ENCODE results near the gene SLC35F4.
"Not testable (repeated sequence)": the region's sequence is repeated elsewhere in the genome, so short reads cannot be mapped to it uniquely, and the experiment has no call there.

SLC35F4 gene
- 0 reads per million in 3 experiments for total RNA-seq

DNA sequence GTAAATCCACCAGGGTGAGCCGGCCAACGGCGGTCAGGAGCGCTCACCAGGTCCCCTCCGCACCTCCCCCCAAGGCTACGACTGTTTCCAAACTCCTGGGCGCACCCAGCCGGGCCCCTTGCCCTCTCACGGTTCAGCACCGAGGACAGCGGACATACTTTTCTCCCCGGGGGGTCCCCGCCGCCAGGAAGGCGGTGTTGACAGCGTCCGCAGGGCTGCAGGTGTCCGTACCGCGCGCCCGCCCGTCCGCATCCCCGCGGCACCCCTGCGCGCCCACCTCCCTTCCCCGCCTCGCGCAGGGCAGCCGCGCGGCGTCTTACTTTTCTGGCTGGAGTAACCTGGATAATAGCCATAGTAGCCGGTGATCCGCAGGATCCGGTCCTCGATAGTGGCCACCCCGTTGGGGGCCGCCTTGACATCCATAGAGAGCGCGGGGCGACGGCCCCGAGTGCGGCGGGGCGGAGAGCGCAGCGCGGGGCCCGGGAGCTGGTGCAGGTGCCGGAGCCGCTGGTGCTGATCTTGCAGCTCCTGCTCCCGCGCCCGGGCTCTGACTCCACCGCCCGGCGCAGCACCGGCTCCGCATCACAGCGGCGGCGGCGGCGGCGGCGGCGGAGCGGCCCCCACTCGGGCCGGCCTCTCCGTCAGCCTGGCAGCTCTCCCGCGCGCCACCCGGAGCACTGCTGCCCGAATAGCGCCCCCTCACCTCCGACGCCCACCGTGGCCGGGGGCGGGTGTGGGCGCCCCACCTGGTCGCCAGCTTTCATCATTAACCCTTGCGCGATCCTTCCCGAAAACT is at the start of gene SLC35F4:
Gene SLC35F4, minus strand, starts transcription at position 690 of the 796 bp plus-strand sequence.
- no peak for DNase-seq

DNA sequence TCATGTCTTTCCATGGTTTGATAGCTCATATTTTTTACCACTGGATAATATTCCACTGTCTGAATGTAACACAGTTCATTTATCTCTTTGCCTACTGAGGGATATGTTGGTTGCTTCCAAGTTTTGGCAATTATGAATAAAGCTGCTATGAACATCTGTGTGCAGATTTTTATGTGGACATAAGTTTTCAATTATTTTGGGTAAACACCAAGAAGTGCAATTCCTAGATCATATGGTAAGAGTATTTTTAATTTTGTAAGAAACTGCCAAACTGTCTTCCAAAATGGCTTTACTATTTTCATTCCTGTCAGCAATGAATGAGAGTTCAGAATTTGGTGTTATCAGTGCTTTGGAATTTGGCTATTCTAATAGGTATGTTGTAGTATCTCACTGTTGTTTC is 43.7 kb upstream of the SLC35F4 start:
- no peak for DNase-seq

DNA sequence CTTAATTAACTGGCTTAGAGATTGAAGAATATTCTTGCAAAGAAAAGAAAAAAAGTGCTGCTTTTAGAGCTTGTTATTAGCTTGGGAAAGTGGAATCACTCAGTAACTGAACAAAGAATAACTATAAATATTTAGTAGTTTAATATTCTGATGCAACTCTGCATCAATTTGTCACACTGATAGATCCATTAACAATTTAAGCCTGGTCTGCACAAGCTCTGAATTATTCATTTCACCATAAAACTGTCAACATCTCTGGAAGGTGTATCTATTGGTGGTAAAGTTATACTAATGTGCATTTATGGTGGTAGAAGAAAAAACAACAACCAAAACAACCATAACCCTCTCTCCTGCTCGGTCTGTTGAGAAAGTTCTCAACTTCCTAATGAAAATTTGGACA is 38.1 kb upstream of the SLC35F4 start:
- DNase-seq = no peak

DNA sequence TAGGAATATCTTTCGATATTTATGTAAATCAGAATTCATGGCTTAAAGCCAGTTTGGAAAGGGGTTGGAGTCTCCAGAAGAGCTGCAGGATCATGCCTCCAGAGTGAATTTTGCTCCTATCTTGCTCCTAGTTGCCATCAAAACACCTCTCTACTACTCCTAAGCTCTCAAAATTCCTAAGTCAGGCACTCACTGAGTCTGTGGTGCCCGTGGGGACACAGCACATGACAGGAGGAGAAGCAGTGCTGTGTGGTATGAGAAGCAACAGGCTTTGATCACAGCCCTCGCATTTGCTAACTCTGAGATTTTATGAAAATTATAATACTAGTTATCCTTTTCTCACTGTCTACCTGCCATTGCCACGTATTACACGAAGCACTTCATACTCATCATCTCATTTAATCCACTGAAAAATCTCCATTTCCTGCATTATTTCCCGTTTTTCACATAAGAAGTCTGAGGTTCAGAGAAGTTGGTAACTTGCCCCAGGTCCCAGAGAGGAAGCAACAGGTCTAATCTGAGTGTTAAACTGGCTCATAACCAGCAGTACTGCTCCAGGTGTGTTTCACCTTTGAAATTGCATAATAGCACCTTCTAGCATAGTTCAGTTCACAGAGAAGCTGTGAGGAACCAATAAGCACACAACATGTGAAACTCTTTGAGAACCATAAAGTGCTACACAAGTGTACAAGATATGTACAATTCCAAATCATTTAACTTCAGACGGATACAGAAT is 33.1 kb upstream of the SLC35F4 start:
- DNase-seq = no peak

DNA sequence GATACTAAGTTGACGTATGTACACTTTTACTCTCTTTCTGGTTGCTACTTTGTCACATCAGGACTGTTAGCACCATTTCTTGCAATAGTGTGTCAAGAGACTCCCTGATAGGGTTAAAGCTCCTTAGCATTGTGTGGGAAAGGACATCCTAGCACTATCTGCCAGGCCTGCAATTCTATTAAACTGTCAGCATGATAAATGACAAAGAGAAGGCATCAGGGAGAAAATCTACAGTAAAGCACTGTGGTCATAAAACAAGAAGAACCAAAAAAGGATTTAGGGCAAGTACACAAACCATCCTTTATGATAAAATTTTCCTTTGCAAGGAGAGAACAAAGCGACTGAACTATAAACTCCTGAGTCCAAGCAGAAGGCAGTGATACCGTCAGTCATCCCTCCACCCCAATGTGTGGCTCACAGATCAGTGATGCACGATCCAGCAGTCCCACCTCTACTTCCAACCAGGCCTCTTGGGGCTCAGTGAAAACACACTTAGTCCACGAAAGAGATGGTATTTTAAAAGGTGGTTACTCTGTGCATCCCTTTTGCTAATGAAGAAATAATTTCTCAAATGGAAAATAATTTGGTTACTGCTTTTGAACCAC is 31.4 kb upstream of the SLC35F4 start:
- no peak for DNase-seq

DNA sequence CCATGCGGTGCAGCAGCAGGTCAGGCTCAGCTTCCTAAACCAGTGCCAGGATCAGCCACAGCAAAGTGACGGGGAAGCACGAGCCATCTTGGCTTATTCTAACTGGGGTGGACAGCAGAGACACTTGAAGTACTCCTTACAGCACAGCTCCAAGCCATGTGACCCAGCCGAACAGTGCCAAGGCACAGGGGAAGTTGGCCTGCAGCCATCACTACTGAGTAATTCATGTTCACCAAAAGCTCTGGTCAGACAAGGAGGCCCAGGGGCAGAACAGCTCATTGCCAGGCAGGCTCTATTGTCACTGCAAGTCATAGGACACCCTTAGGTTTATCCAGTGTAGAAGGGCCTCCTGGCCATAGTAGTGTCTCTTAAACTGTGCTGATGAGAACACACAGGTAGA is 23.4 kb upstream of the SLC35F4 start:
- no peak for DNase-seq

DNA sequence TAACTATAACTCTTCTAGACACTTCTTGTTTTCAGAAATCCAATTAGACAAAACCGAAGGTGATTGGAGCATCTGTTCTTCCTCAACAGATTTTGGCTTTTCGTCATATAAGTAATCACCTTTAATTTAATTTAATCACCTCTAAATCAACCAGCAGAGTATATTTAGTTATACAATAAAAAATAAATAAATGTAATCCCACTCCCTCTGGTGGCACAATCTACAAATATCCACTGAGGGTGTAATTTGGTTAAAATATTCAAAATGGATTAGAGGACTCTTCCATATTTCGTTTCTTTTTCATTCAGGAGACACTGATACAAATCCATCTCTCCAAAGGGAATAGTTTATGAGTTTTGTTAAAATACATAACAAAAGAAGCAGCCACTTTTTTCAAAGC is 18.3 kb upstream of the SLC35F4 start:
- no peak for DNase-seq

DNA sequence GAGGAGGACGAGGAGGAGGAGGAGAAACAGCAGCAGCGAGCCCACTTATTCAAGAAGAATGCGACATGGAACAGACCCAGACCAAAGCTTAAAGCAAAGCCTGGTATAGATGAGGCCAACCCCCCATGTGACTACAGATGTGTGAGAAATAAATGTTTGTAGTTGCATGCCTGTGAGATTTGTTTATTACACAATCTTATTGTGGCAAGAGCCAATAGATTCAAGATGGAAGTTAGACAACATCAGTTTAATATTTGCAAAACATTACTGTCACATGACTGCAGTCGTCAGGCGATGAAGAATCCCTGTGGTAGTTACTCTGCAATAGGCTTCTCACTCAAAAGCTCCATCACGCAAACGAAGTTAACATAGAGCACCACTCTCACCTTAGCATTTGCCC is 17.2 kb upstream of the SLC35F4 start:
- no peak for DNase-seq

DNA sequence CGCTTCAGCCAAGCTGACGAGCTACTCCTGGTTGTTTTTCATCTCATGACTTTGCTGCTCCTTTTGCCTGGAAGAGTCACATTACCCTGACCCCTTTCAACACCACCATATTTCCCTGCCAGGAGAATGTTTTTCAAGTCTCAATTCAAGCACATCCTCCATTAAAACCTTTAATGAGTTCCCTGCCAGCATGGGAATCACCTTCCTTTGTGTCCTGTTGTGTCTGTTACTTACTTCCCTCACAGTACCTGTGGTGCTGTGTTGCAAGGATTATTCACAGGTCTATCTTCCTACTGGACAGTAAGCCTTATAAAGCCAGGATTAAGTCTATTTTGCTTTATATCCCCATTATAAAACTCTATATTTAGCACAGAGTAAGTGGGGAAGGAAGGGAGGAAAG is 13.6 kb upstream of the SLC35F4 start:
- DNase-seq = no peak

DNA sequence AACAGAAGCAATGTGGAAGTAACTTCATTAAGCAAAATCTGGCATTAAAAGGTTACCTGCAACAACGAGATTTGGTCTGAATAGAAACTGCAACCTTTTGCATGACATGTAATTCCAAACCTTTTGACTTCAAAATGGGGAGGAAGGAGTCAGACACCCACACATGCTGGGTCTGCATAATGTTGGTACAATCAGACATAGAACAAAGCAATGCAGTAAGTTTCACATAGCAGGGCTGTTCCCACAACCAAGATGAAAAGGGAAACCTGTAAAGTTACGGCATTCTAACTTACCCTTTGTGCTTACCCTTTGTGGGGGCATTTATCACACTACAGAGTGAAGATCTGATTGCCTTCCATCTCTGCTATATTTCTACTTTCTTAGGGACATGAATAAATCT is 10.1 kb upstream of the SLC35F4 start:
- no peak for DNase-seq

DNA sequence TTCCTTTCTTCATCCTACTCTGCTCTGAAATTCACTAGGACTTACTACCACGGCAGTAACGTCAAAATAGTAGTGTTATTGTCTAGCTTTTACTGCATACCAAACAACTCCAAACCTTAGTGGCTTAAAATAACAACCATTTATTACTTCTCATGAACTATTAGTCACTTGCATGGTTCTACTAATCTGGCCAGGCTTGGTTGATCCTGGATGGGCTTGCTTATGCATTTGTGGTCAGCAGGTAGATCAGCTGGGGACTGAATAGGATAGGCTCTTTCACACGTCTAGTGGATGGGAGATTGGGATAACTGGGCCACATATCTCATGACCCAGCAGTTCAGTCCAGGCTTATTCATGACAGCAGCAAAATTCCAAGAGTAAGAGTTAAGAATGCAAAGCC is 9.4 kb upstream of the SLC35F4 start:
- no peak for DNase-seq

DNA sequence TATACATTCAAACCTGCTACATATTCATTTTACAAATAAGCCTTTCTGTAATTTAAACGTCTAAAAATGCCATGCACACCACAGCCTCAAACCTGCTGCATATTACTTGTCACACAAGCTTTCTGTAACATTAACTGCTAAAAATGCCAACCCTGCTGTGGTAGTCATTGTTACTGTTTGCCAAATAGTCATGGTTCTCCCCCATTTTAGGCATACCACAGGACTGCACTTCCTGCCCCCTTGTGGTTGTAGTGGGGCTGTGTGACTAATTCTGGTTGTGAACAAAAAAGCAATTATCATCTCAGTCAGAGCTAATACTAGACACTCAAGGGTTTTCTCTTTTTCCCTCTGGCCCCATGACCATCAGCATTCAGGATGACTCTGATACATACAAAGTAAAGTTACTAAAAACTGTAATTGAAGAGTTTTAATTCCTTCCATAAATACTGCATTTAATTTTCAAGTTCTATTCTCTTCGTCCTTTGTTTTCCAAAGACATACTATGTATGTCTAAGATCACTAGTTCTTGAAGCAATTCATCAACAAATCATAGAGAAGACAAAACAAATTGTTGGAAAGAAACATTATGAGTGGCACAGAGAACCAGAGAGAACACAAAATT is 5.7 kb upstream of the SLC35F4 start:
- no peak for DNase-seq

DNA sequence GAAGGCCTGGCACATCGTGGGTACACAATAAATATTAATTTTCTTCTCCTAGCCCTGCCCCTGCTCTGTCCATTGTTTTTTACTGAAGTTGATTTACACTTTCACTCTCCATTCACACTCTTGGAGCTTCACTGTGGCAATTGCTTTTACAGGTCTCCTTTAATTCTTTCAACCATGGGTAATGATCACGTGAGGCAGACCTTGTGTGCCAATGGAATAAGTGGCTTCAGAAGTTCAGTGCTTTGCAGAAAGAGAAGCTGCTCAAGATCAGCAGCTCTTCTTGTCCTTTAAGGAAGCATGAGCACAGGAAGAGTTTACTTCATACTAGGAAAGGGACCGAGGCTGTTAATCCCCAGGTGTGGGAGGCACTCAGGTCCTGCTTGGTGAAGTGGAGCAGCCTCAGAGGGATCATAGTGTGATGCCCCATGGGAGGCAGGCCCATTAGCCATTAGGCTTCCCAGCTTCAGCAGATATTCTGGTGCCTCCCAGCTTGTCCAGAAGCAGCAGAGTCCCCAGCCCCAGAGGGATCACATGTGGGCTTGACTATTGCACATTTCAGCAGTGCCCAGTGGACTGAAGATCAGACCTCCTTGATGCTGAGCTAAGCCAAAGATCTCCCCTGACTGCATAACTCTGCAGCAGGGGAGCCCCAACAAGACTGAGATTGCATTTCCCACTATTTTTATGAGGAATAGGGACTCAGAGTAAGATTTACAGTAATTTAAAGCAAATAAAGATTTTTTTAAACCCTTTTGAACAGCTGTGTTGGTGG is 5.0 kb upstream of the SLC35F4 start:
- no peak for DNase-seq

DNA sequence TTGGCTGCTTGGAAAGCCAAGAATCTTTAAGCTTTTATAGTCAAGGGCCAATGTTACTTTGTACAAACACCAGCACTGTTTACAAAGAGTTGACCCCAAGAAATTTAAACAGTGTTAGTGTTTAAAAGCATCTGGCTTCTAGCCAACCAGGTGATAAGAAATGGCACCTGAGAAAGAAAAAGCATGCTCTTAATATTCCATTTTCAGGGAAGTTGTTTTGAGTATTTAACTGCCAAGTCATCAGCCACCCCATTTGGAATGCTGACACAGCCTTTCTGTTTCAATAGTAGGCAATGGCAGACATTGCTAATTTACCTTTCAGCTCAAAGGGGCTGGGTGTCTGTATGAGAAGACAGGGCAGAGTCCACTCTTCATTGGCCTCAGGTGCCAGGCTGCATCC is 3.7 kb upstream of the SLC35F4 start:
- DNase-seq = no peak

DNA sequence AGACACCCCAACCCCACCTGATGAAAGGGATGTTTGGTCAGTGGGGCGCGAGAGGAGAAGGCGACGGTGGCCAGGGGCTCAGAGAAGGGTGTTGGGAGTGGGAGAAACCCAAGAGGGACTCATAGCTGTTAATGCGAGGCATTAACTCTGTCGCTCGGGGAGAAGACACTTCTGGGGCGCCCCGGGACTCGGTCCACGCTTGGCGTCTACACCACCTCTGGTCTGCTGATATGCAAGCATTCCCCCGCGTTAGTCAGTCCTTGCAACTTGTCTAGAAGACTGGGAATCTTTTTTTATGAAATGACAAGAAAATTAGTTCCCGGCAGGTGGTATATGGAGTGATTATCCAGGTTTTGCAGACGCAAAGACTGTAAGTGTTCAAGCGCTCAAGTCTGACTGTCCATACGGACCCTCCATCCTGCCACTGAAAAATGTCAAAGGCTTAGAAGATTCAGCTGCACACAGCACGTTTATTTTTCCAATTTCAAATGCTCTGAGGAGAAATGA is 360 bp upstream of the SLC35F4 start:
- DNase-seq = no peak

DNA sequence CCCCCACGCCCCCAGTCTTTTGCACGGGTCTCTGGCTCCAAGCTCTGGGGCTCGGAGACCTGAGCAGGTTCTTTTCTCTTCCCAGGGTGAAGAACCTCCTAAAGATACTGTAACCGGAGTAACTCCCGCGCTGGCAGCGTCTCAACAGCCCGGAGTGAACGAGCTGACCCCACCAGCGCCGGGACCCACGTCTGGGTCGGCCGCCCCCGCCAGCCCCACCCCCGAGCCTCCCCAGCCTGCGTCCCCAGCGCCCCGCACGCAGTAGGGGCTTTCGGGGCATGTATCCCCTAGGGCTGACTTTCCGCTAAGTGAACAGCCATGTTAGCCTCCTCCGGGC is 858 bp downstream of the SLC35F4 start:
- DNase-seq = no peak

DNA sequence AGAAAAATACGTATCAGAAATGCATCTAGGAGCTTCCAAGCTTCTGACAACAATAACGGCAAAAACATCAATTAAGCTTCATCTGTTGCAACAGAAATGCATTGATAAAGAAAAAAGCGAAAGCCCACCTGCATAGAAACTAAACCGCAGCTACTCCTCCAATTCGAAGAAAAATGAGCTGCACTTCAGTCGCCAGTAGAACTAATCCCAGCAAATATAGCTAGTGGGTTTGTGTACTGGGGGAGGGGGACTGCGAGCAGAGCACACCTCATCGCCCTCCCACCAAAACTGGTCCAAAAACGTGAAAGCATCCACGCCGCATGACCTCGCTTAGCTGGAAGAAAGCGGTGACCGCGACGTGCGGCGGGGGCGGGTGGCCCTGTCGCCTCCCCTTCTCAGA is 1.2 kb downstream of the SLC35F4 start:
- no peak for DNase-seq

DNA sequence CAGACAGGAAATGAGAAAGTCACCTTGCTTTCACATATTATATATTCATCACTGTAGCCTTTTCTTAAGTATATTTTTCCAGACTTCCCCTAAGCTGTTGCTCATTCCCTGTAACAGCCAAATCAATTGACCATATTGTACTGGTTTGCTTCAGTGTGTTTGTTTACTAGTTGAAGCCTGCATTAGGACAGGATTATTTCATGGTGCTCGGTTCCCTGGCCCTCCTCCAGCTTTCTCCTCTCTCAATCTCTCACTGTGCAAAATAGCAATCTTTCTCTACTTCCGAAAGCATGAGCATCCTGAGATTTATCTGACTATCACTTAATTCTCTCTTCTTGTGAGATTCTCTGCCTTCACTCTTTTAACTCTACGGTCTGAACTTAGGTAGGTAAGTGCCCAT is 2.4 kb downstream of the SLC35F4 start:
- DNase-seq = no peak

DNA sequence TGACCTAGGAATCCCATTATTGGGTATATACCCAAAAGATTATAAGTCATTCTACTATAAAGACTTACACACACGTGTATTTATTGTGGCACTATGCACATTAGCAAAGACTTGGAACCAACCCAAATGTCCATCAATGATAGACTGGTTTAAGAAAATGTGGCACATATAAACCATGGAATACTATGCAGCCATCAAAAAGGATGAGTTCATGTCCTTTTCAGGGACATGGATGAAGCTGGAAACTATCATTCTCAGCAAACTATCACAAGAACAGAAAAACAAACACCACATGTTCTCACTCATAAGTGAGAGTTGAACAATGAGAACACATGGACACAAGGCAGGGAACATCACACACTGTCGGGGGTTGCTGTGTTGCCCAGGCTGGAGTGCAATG is 10.2 kb downstream of the SLC35F4 start:
- not testable (repeated sequence) for DNase-seq

DNA sequence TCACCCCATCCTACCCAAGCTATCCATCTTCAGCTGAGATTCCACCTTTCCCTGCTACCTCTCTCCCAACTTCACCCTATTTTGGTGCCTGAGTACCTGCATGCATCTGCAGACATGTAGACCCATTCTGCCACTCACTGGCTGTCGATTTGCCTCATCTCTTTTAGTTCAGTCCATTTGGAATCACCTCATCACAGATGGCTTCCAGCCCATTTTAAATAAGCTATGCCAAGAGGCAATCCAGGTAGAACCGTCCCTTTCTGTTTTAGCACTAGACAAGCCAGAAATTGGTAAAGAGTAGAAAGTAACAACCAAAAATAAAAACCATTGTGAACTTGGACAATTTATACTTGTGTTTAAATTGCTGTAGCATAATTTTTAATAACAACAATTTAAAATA is 11.3 kb downstream of the SLC35F4 start:
- DNase-seq = no peak

DNA sequence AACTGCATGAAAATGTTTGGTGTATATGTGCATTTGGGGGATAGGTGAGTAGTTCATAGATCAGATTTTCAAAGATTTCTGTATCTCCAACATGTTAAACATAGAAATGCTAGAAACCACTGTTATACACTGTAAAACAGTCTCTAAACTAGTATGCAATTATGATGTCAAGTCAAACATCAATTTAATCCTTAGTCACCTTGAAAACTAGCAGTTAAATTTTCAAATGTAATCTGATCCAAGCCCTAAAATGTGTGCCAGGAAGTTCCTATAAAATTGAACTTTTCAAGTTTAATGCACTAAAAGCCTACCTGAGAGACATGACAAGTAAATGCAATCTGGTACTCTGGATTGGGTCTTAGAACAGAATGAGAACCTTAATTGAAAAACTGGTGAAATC is 14.5 kb downstream of the SLC35F4 start:
- no peak for DNase-seq

DNA sequence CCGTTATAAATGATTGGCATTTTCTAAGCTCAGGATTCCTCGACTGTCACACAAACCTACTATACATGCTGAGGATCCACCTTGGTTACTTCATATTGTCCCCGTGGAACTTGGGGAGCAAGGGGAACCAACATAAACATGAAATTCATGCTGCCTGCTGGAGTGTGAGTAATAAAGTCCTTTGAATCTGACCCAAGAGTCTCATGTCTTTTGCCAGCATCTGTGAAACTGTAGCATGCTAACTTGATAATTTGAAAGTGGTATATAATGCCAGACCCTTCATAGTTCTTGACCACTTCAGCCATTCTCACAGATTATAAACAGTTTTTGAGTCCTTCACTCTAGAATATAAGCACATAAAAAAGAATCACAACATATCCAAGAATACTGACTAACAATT is 17.1 kb downstream of the SLC35F4 start:
- no peak for DNase-seq

DNA sequence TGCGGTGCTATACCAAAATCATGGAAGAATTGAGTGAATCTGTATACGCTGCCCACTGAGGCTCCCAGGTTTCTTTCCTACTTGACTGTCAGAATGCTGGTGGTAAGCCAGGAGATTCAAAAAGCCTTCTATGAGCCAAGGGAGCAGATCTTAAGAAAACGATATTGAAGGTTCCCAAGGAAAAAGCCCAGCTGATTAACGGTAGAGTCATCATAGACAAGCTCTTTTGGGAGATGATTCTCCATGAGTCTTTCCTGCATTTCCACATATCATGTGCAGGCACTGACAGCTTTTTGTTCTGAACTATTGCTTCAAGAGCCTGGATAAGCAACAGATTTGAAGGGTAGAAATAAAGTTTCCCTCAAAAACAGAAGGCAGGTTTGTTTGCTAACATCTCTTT is 17.5 kb downstream of the SLC35F4 start:
- no peak for DNase-seq
